Ascending aorta (tissue), 2 donors: Measurements from ENCODE around the gene ATG5. TPM values are rescaled to one million over a fixed set of nuclear protein-coding genes. Genes with fewer than 3 reads are reported as not detected.

Experiments used
- DNase-seq, 2 donors: peaks; one replicate each; pipeline ENCODE4 v3.0.0-alpha.2; 2019; ENCODE audit warnings: low spot score in 2 of 2
- H3K27ac ChIP-seq, 2 donors: fragments of 200-600 bp; sonication (generic); one replicate each; pipeline ENCODE4 v1.5.1; 2016 to 2017; ENCODE audit warnings: mild to moderate bottlenecking in 1 of 2
- H3K27me3 ChIP-seq: fragments of 200-600 bp; sonication (generic); one replicate; pipeline ENCODE4 v1.5.1; 2017
- H3K36me3 ChIP-seq, 2 donors: fragments of 200-600 bp; sonication (generic); one replicate each; pipeline ENCODE4 v1.5.1; 2016
- H3K4me1 ChIP-seq, 2 donors: fragments of 200-600 bp; sonication (generic); one replicate each; pipeline ENCODE4 v1.5.1; 2016 to 2017; ENCODE audit warnings: mild to moderate bottlenecking in 1 of 2
- H3K4me3 ChIP-seq, 2 donors: fragments of 200-600 bp; sonication (generic); one replicate each; pipeline ENCODE4 v1.5.1; 2016 to 2017; ENCODE audit warnings: mild to moderate bottlenecking in 1 of 2
- H3K9me3 ChIP-seq, 2 donors: fragments of 200-600 bp; sonication (generic); one replicate each; pipeline ENCODE4 v1.5.1; 2016
- intact Hi-C: fragments of 100-400 bp; cut with DNase I; formaldehyde crosslinking; loops from one replicate; pipeline ENCODE4 v1.15.1; 2023
- total RNA-seq: library from RNA; depleted of rRNA; stranded (reverse); fragments of >200 nt; gene quantifications from one replicate; pipeline ENCODE4 v1.1.0, GENCODE V29; 2016
- TF ChIP-seq, protein P1 (sequence below), 3 experiments: fragments of 200-600 bp in 2 of 3; fragments of 450-650 bp in 1 of 3; sonication (generic) in 2 of 3; IDR thresholded peaks; one replicate each; pipeline ENCODE4 v1.5.1; 2016 to 2019; ENCODE audit warnings: antibody characterized with exemption in 3 of 3, mild to moderate bottlenecking in 1 of 3, moderate library complexity in 1 of 3

Gene ATG5
- total RNA-seq, 1 donor from 2014 or later = 15.1 TPM

DNA sequence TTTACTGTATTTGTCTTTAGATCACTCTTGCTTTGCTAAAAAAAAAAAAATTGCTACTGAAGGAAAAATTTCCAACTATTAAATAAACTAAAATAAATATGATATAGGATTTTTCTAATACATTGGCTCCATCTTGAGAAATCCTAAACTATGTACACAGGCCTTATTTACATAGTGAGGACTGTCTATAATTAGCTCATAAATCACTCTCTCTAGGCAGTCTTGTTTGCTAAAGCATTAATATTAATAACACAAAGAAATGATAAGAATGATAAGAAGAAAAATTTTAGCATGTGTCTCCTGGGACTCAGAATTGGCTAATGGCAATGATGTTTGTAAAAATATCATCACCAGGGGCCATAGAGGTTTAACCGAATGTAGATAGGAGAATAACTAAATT lies 21.7 kb upstream of the ATG5 start:
- intact Hi-C loops = no loop called here
- Histone ChIP-seq H3K27me3 (no peaks in the 10 kb centered on the region), H3K9me3 (no peaks in the 10 kb centered on the region), H3K36me3 (no peaks in the 10 kb centered on the region), H3K27ac (no peak overlapping the region), H3K4me1 (no peaks in the 10 kb centered on the region), H3K4me3 (no peak overlapping the region)
- DNase-seq = no peak
- TF ChIP-seq, protein P1, sequence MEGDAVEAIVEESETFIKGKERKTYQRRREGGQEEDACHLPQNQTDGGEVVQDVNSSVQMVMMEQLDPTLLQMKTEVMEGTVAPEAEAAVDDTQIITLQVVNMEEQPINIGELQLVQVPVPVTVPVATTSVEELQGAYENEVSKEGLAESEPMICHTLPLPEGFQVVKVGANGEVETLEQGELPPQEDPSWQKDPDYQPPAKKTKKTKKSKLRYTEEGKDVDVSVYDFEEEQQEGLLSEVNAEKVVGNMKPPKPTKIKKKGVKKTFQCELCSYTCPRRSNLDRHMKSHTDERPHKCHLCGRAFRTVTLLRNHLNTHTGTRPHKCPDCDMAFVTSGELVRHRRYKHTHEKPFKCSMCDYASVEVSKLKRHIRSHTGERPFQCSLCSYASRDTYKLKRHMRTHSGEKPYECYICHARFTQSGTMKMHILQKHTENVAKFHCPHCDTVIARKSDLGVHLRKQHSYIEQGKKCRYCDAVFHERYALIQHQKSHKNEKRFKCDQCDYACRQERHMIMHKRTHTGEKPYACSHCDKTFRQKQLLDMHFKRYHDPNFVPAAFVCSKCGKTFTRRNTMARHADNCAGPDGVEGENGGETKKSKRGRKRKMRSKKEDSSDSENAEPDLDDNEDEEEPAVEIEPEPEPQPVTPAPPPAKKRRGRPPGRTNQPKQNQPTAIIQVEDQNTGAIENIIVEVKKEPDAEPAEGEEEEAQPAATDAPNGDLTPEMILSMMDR (IDR thresholded peaks at IDR 0.05) = no peak

DNA sequence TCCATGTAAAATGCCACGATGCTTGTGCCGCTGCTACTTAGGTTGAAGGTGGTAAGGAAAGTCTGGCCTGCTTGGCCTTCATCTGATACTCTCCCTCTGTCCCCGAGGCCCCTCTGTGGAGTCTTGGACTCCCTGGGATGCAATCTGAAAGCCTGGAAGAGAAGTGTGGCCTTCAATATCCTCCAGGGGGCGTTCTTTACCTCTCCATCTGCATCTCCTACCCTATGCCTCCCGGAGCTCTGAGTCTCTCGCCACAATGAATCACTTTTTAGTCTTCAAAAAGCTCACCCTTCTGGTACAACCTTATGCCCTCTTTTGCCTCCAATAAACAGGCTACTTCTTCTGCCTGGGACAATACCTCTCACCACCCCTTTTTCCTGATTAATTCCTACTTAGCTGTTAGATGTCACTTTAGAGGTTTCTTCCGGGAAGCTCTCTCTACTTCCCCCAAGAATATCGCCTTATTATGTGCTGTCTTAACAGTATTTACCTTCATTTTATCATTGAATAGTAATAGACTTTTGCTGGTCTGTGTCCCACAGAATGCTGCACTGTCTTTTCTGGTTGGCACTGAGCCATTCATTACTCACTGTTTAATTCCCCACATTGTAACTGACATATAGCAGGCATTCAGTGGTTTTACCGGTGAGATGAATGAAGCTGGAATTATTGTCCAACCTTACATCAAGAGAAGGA lies 13.9 kb upstream of the ATG5 start:
- Histone ChIP-seq H3K27me3 (no peaks in the 10 kb centered on the region), H3K4me3 (no peak overlapping the region), H3K36me3 (no peaks in the 10 kb centered on the region), H3K9me3 (no peaks in the 10 kb centered on the region), H3K27ac (no peak overlapping the region), H3K4me1 (no peaks in the 10 kb centered on the region)
- TF ChIP-seq, protein P1 (IDR thresholded peaks at IDR 0.05) = peak; percentile 32 to 65 (median 53)
- intact Hi-C loops = loop anchor here (1.0 to 5.0 kb wide), 2 partner anchors 227 to 638 kb away; no protein-coding TSS in a partner anchor
- peak in 1 of 2 donors; percentile 68 for DNase-seq

DNA sequence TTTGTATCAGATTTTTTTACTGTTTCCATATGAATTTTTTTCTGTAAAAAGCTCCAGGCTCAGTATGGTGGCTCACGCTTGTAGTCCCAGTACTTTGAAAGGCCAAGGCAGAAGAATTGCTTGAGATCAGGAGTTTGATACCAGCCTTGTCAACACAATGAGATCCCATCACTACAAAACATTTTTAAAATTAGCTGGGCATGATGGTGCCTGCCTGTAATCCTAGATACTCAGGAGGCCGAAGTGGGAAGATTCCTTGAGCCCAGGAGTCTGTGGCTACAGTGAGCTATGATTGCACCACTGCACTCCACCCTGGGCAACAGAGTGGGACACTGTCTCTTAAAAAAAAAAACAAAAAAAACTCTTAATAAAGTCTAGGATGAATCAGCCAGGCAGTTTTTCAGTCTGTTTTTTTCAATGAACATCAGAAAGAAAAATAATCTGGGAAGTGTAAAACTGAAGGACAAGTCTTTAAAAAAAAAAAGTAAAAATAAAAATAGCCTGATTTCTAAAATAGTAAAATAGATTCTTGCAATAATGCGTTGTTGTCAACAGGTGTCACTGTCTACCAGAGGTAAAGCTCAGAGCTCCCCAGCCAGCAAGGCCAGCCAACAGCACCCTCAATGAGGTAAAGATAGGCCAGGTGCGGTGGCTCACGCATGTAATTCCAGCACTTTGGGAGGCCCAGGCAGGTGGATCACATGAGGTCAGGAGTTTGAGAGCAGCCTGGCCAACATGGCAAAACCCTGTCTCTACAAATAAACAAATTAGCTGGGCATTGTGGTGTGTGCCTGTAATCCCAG lies 9.3 kb upstream of the ATG5 start:
- Histone ChIP-seq H3K9me3 (no peaks in the 10 kb centered on the region), H3K27ac (no peak overlapping the region), H3K4me1 (no peaks in the 10 kb centered on the region), H3K27me3 (no peaks in the 10 kb centered on the region), H3K4me3 (no peak overlapping the region), H3K36me3 (no peaks in the 10 kb centered on the region)
- TF ChIP-seq, protein P1 (IDR thresholded peaks at IDR 0.05) = peak in 2 of 3 experiments; percentile 36 to 63
- intact Hi-C loops = loop anchor here (5.0 kb wide), 1 partner anchor 642 kb away; no protein-coding TSS in a partner anchor
- DNase-seq = no peak

DNA sequence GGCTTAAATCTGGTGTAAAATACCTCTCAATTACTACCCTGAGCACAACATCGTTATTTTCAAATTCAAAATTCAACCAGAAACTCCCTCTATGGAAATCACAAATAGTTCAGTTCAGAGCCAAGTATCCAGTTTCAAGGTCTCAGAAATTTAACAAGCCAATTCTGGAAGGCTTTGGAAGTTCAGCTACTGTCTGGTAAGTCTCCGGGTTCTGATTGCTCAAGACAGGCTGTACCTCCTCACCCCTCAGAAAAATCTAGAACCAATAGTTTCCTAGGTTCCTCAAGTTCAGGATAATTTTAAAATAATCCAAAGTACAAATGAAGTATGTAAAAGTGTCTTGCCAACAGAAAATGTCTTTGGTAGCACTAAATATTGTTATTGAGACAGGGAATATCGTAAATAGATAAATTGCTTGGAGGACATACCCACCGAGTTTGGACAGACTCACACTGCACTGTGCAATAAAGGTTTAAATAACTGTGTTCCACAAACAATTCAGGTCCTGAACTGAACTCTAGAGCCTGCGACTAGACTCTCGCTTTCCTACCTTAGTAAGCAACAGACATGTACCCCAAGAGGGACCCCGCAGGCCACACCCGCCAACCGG lies 729 bp downstream of the ATG5 start:
- Histone ChIP-seq H3K9me3 (no peaks in the 10 kb centered on the region), H3K27me3 (no peaks in the 10 kb centered on the region), H3K36me3 (no peaks in the 10 kb centered on the region), H3K4me3 (peak overlapping the region; percentile 82 to 85), H3K4me1 (peaks cover 0 to 9% of the 10 kb centered on the region in 2 donors), H3K27ac (peak overlapping the region; percentile 85 to 90)
- DNase-seq = no peak
- TF ChIP-seq, protein P1 (IDR thresholded peaks at IDR 0.05) = no peak
- intact Hi-C loops = loop anchor here (1.0 to 10.0 kb wide), 6 partner anchors 73 to 1190 kb away; partner anchors contain the start of genes MTRES1, QRSL1 and RTN4IP1

DNA sequence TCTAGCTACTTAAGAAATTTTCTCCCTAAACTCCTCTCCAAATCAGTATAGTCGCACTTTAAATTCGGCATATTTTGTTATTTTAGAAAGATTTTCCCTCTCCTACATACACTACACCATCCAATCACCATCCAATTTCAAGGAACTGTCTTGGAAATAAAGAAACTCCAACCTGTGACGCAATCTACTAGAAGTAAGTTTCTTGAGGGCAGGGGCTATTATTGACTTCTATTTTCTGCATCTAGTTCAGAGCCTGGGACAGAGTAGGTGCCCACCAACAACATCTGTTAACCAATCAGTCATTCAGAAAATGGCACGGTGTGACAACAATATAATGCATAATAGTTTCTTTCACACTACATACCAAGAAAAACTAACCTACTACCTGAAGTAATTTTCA lies 3.6 kb downstream of the ATG5 start:
- no peak overlapping the region for H3K4me3 ChIP-seq
- TF ChIP-seq, protein P1 (IDR thresholded peaks at IDR 0.05) = no peak
- peaks cover 0 to 9% of the 10 kb centered on the region in 2 donors for H3K4me1 ChIP-seq
- no peak for DNase-seq
- no peaks in the 10 kb centered on the region for H3K9me3 ChIP-seq
- intact Hi-C loops = loop anchor here (5.0 to 10.0 kb wide), 3 partner anchors 70 to 1187 kb away; a partner anchor contains a TSS
- H3K27ac ChIP-seq = no peak overlapping the region
- no peaks in the 10 kb centered on the region for H3K27me3 ChIP-seq
- H3K36me3 ChIP-seq = no peaks in the 10 kb centered on the region
